NCI-H2107 (cell line): ENCODE data around the gene PGK1.
"Not testable (repeated sequence)": the region's sequence is repeated elsewhere in the genome, so short reads cannot be mapped to it uniquely, and the experiment has no call there.

ENCODE experiments used
- DNase-seq: peaks from one replicate; lab custom pipeline; 2025; lab: John Stamatoyannopoulos, UW

Gene PGK1

GRCh38 chrX:78116365-78116764 lies 12.3 kb downstream of the PGK1 start:
- no peak for DNase-seq

- DNase-seq: no peak
Measured at GRCh38 chrX:78116766-78117165, 12.7 kb downstream of the PGK1 start.

GRCh38 chrX:78118628-78119027 lies 14.6 kb downstream of the PGK1 start:
- no peak for DNase-seq

- no peak for DNase-seq
Measured at GRCh38 chrX:78119521-78120227, 15.6 kb downstream of the PGK1 start.

- no peak for DNase-seq
Measured at GRCh38 chrX:78123190-78123589, 19.1 kb downstream of the PGK1 start.

GRCh38 chrX:78124307-78124706 lies 20.3 kb downstream of the PGK1 start:
- no peak for DNase-seq

- no peak for DNase-seq
Measured at GRCh38 chrX:78125148-78125547, 21.1 kb downstream of the PGK1 start.

- not testable (repeated sequence) for DNase-seq
Measured at GRCh38 chrX:78125781-78126180, 21.7 kb downstream of the PGK1 start.

GRCh38 chrX:78129714-78130113 lies 25.7 kb downstream of the PGK1 start:
- DNase-seq: no peak

- no peak for DNase-seq
Measured at GRCh38 chrX:78130396-78130795, 26.3 kb downstream of the PGK1 start.

GRCh38 chrX:78131117-78131516 lies 27.1 kb downstream of the PGK1 start:
- DNase-seq: no peak

- DNase-seq: no peak
Measured at GRCh38 chrX:78133238-78133960, 29.4 kb downstream of the PGK1 start.

GRCh38 chrX:78139160-78140123 lies 35.4 kb downstream of the PGK1 start, which contains the start of gene TAF9B:
Gene TAF9B (minus strand): TSS chrX:78139650. CDS start chrX:78139611, 39 bp downstream.
- peak; percentile 78 for DNase-seq

GRCh38 chrX:78140206-78140605 lies 36.2 kb downstream of the PGK1 start:
- DNase-seq: no peak

- DNase-seq: not testable (repeated sequence)
Measured at GRCh38 chrX:78147002-78147540, 43.0 kb downstream of the PGK1 start.

GRCh38 chrX:78157373-78157772 lies 53.3 kb downstream of the PGK1 start:
- DNase-seq: not testable (repeated sequence)

GRCh38 chrX:78157846-78158245 lies 53.8 kb downstream of the PGK1 start:
- DNase-seq: not testable (repeated sequence)

GRCh38 chrX:78160711-78161110 lies 56.7 kb downstream of the PGK1 start:
- DNase-seq: not testable (repeated sequence)

GRCh38 chrX:78163175-78163574 lies 59.1 kb downstream of the PGK1 start:
- not testable (repeated sequence) for DNase-seq

- DNase-seq: no peak
Measured at GRCh38 chrX:78165425-78165824, 61.4 kb downstream of the PGK1 start.

GRCh38 chrX:78168065-78168464 lies 64.0 kb downstream of the PGK1 start:
- no peak for DNase-seq
